Pancreas (tissue), 10 donors: Measurements from ENCODE around the gene LRRC31. TPM values are rescaled to one million over a fixed set of nuclear protein-coding genes. Genes with fewer than 3 reads are reported as not detected.

Source experiments
- ATAC-seq, 4 donors: fragments of 200-7000 bp; cut with Tn5 transposase; one replicate each; pipeline versions ENCODE4 v1.8.0 to v1.9.1; 2020; ENCODE audit warnings: mild to moderate bottlenecking in 4 of 4, moderate library complexity in 4 of 4
- DNase-seq, 6 donors: peaks; one replicate each; pipeline ENCODE4 v3.0.0-alpha.2; 2020
- FAIRE-seq: peaks from 2 replicates; lab custom pipeline; 2012; peaks lifted over from hg19 to GRCh38; lab: Jason Lieb, UNC
- H3K27ac ChIP-seq, 4 donors: fragments of 200-600 bp; sonication (generic); 1 replicate in 3 of 4; 2 replicates in 1 of 4; pipeline versions ENCODE4 v1.5.0 to v1.8.0; 2020
- H3K27me3 ChIP-seq, 4 donors: fragments of 200-600 bp; one replicate each; pipeline ENCODE4 v1.8.0; 2021
- H3K36me3 ChIP-seq, 3 donors: fragments of 200-600 bp; sonication (generic) in 1 of 3; one replicate each; pipeline versions ENCODE4 v1.5.0 to v1.8.0; 2020 to 2021
- H3K4me1 ChIP-seq, 3 donors: fragments of 200-600 bp; one replicate each; pipeline ENCODE4 v1.8.0; 2021
- H3K4me3 ChIP-seq, 4 donors: fragments of 200-600 bp; sonication (generic) in 2 of 4; one replicate each; pipeline versions ENCODE4 v1.5.0 to v1.8.0; 2020 to 2021
- H3K9me3 ChIP-seq, 4 donors: fragments of 200-600 bp; one replicate each; pipeline ENCODE4 v1.8.0; 2021
- WGBS, 2 donors: extraction: QIAGEN DNeasy Blood & Tissue Kit; methylation state at CpG; one replicate each; pipeline ENCODE4 v1.1.7; 2013; 5-methylcytosine and 5-hydroxymethylcytosine counted together
- intact Hi-C, 3 donors: fragments of 100-400 bp; cut with DNase I; formaldehyde crosslinking; loops; one replicate each; pipeline versions ENCODE4 v1.11.1 to v1.14.2; 2022
- polyA plus RNA-seq, 2 donors: library from polyadenylated mRNA; stranded (reverse); fragments of 200-250 nt; gene quantifications; one replicate each; pipeline ENCODE4 v1.2.3, GENCODE V29; 2013
- total RNA-seq, 6 donors: library from RNA; stranded (reverse); fragmentation: NEBNext Ultra II Directional in 4 of 6; extraction: Animal tissue kit (Norgen Biotek cat#: 25700) in 4 of 6; gene quantifications; one replicate each; pipeline versions ENCODE4 v1.2.1 to v1.2.4, GENCODE V29; 2021 to 2023
- TF ChIP-seq, protein P1 (sequence below), 4 donors: fragments of 200-600 bp; sonication (generic) in 3 of 4; IDR thresholded peaks; one replicate each; pipeline versions ENCODE4 v1.5.0 to v1.8.0; 2021; ENCODE audit warnings: antibody characterized with exemption in 4 of 4
- donor health status: healthy with polysubstance abuse.
- donor health status: DM: no; HTN: no; CAD: no; lungs with moderate emphysema.
- donor health status: DM: no; HTN: no; CAD: no.
- donor health status: control.
- donor health status: control.
- donor health status: Bipolar disorder and iron deficiency.
- donor health status: DM: yes; HTN: yes; CAD: no.
- donor health status: DM: no; HTN: no; CAD: no.
- donor health status: DM: no; HTN: no; CAD: no.
- donor health status: DM: yes; HTN: yes; CAD: no.

The LRRC31 gene
- total and polyA plus RNA-seq, 8 donors, result 0.19 TPM; not detected in 7

DNA sequence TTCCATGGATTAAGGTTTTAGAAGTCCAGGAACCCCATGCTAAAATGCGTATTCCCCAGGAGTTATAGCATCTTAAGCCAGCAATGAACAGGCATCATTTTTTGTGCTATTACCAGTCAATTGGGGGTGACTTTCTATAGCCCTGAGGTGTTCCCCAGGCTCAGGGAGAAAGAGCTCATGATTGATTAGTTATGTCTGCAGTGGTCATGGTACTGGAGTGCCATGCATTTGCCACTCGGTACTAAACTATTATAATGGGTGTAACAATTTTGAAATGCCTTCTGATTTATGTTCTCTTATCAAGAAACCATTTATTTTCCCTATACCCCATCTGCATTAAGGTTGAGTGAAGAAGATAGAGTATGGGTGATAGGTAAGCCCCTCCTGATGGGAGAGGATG lies 11.9 kb downstream of the LRRC31 start:
- no peak for DNase-seq
- ATAC-seq, result no peak
- Histone ChIP-seq H3K4me1 (no peaks in the 10 kb centered on the region), H3K36me3 (no peaks in the 10 kb centered on the region), H3K9me3 (no peaks in the 10 kb centered on the region), H3K27ac (no peak overlapping the region), H3K4me3 (no peak overlapping the region), H3K27me3 (no peaks in the 10 kb centered on the region)
- WGBS, 2 donors, result 59 to 73% methylated on average over 2 of the region's 2 CpGs
- no peak for FAIRE-seq
- intact Hi-C loops, result no loop called here
- TF ChIP-seq, protein P1, sequence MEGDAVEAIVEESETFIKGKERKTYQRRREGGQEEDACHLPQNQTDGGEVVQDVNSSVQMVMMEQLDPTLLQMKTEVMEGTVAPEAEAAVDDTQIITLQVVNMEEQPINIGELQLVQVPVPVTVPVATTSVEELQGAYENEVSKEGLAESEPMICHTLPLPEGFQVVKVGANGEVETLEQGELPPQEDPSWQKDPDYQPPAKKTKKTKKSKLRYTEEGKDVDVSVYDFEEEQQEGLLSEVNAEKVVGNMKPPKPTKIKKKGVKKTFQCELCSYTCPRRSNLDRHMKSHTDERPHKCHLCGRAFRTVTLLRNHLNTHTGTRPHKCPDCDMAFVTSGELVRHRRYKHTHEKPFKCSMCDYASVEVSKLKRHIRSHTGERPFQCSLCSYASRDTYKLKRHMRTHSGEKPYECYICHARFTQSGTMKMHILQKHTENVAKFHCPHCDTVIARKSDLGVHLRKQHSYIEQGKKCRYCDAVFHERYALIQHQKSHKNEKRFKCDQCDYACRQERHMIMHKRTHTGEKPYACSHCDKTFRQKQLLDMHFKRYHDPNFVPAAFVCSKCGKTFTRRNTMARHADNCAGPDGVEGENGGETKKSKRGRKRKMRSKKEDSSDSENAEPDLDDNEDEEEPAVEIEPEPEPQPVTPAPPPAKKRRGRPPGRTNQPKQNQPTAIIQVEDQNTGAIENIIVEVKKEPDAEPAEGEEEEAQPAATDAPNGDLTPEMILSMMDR (IDR thresholded peaks at IDR 0.05), result no peak

DNA sequence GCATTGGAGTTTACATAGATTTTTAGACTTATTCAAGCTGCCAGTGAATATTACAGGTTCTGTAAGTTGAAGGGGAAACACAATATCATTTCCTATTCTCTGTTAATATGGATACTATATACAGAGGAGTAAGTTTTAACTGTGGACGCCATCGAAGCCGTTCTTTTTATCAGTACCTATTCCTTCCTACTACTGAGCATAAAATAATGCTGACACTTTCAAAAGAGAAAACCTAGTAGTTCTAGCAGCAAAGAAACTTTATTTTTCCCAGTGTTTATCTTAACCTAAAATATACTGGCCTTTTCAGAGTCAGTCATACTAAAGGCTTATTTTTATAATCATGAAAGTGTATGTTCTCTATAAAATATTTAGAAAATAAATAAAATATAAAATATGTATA lies 14.2 kb downstream of the LRRC31 start:
- ATAC-seq (no peak), DNase-seq (no peak)

DNA sequence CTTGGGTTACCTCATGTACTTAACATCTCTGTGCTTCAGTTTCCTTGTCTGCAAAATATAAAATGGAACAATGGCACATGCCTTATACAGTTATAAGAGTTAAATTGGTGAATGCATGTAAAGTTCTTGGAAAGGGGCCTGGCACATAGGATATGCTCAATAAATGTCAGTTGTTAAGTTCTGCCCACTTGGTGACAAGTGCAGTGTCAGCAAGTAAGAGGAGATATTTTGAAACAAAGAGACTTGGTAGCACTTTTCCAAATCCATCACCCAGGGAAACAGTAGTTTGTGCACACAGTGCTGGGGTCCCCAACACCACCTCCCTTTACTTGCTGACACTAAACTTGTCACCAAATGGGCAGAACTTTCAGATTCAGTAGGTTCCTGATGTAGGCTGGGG lies 19.1 kb downstream of the LRRC31 start:
- Histone ChIP-seq H3K4me3 (no peak overlapping the region), H3K9me3 (no peaks in the 10 kb centered on the region), H3K36me3 (no peaks in the 10 kb centered on the region), H3K27me3 (no peaks in the 10 kb centered on the region), H3K4me1 (no peaks in the 10 kb centered on the region), H3K27ac (no peak overlapping the region)
- intact Hi-C loops, result no loop called here
- TF ChIP-seq, protein P1 (IDR thresholded peaks at IDR 0.05), result no peak
- FAIRE-seq (no peak), DNase-seq (no peak), ATAC-seq (no peak)

More for the DNA sequence above, 14.2 kb downstream of the LRRC31 start:
- Histone ChIP-seq H3K36me3 (no peaks in the 10 kb centered on the region), H3K9me3 (no peaks in the 10 kb centered on the region), H3K27me3 (no peaks in the 10 kb centered on the region), H3K4me3 (no peak overlapping the region), H3K27ac (no peak overlapping the region), H3K4me1 (no peaks in the 10 kb centered on the region)
- FAIRE-seq, result no peak
- intact Hi-C loops, result no loop called here
- TF ChIP-seq, protein P1 (IDR thresholded peaks at IDR 0.05), result no peak
- WGBS, 2 donors, result 83 to 84% methylated on average over 3 of the region's 3 CpGs

DNA sequence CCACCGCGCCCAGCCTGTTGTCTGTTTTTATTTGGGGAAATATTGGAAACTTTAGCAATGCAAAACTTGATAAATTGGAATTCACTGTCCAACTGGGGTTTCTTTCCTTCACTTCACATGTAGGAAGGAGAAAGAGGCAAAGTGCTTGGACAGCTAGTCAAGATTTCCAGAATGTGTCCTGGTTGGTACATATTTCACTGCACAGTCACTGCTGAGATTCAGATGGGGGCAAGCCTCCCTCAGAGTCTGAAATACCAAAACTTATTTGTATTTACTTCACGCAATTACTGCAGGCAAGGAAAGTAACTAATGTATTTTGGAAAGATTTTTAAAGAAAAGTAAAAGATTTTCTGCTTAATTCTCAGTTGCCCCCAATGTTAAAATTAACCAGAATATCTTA lies 21.0 kb downstream of the LRRC31 start:
- intact Hi-C loops, result no loop called here
- no peaks in the 10 kb centered on the region for H3K27me3 ChIP-seq
- WGBS, 2 donors, result 94 to 95% methylated on average over 3 of the region's 3 CpGs
- TF ChIP-seq, protein P1 (IDR thresholded peaks at IDR 0.05), result no peak
- H3K4me3 ChIP-seq, result no peak overlapping the region
- DNase-seq (no peak), ATAC-seq (no peak), FAIRE-seq (no peak)
- no peaks in the 10 kb centered on the region for H3K9me3 ChIP-seq
- no peaks in the 10 kb centered on the region for H3K36me3 ChIP-seq
- no peak overlapping the region for H3K27ac ChIP-seq
- no peaks in the 10 kb centered on the region for H3K4me1 ChIP-seq

DNA sequence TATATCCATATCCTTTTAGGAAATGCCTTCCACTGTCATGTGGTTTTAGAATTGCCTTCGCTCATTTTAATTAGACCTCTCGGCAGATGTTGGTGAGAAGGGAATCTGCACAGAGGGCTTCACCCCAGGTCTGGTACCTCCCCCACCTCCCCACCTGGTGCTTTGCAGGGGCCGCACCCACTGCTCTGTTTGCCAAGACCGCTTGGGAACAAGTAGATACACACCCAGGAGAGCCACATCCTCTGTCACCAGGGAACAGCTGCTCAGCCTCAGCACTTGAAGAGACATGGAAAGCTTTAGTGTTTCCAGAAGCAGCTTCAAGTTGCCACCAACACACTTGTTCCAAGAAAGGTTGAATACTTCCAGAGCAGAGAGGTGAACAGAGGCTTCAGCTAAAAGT lies 21.8 kb downstream of the LRRC31 start:
- Histone ChIP-seq H3K4me1 (no peaks in the 10 kb centered on the region), H3K27ac (no peak overlapping the region), H3K4me3 (no peak overlapping the region), H3K36me3 (no peaks in the 10 kb centered on the region), H3K27me3 (no peaks in the 10 kb centered on the region), H3K9me3 (no peaks in the 10 kb centered on the region)
- ATAC-seq (no peak), FAIRE-seq (no peak), DNase-seq (no peak)
- 57 to 59% methylated on average over 4 of the region's 4 CpGs for WGBS, 2 donors
- intact Hi-C loops, result no loop called here
- TF ChIP-seq, protein P1 (IDR thresholded peaks at IDR 0.05), result no peak
